ENCODE data around the gene SLC22A15. TPM values are rescaled to one million over a fixed set of nuclear protein-coding genes. Genes with fewer than 3 reads are reported as not detected.
"Not testable (repeated sequence)": the region's sequence is repeated elsewhere in the genome, so short reads cannot be mapped to it uniquely, and the experiment has no call there.

Gene SLC22A15
- total RNA-seq, 1 donor from 2014 or later = 13.8 TPM

GRCh38 chr1:115980998-115981993 is 5.0 kb downstream of the SLC22A15 start:
- DNase-seq (ENCODE audit: low read depth) = peak; percentile 71

- no peak for DNase-seq (ENCODE audit: low read depth)
These were observed 6.1 kb downstream of the SLC22A15 start for GRCh38 chr1:115982400-115982799.

DNA sequence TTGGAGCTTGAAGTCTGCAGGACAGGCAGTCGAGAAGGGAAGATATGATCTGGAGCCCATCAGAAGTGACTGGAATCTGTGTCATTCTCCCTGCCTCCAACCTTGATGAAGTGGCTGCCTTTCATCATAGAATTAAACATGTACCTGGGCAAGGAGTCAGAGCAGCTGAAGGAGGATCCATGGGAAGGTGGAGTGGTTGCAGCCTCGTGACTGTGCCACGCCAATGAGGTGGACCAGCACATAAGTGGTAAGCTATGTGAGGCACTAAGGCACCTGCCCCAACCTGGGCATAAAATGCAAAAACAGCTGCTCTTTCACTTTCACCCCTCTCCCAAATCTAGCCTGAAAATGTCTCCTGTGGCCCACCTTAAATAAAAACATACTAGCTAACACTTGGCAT is 7.3 kb downstream of the SLC22A15 start:
- no peak for DNase-seq (ENCODE audit: low read depth)

- no peak for DNase-seq (ENCODE audit: low read depth)
These were observed 11.3 kb downstream of the SLC22A15 start for GRCh38 chr1:115987623-115988022.

DNA sequence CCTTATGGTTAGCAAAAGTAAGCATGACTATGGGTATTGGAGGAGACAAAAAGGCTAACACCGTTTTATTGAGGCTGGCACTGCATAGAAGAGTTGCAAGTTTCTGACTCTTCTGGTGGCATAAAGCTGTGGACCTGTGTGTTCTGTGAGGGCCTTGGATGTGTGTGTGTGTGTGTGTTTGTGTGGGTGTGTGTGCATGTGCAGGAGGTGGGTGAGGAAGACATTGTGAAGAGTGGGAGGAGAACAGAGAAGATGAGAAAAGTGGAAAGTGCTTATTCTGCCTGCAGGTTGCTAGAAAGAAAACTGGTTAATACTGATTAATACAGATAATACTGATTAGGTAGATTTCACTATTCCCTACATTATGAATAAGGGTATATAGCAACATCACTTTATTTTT is 12.6 kb downstream of the SLC22A15 start:
- no peak for DNase-seq (ENCODE audit: low read depth)

DNA sequence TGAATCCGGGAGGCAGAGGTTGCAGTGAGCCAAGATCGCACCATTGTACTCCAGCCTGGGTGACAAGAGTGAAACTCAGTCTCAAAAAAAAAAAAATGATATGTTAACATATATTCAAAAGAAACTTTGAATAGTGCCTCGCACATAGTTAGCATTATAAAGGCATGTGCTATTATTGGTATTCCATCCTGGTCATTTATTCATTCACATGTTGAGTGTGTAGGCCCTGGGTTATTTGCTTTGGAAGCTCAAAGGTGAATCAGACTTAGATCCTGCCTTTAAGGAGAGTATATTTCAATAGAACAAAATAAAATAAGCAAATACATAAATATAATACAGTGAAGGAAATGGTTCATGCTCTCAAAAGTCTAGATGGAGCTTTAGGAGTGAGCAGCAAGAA is 13.4 kb downstream of the SLC22A15 start:
- DNase-seq (ENCODE audit: low read depth) = no peak

- no peak for DNase-seq (ENCODE audit: low read depth)
These were observed 15.6 kb downstream of the SLC22A15 start for GRCh38 chr1:115991909-115992308.

GRCh38 chr1:115997921-115998320 is 21.6 kb downstream of the SLC22A15 start:
- not testable (repeated sequence) for DNase-seq (ENCODE audit: low read depth)

- DNase-seq (ENCODE audit: low read depth) = peak; percentile 38
These were observed 25.6 kb downstream of the SLC22A15 start for GRCh38 chr1:116001739-116002487.

DNA sequence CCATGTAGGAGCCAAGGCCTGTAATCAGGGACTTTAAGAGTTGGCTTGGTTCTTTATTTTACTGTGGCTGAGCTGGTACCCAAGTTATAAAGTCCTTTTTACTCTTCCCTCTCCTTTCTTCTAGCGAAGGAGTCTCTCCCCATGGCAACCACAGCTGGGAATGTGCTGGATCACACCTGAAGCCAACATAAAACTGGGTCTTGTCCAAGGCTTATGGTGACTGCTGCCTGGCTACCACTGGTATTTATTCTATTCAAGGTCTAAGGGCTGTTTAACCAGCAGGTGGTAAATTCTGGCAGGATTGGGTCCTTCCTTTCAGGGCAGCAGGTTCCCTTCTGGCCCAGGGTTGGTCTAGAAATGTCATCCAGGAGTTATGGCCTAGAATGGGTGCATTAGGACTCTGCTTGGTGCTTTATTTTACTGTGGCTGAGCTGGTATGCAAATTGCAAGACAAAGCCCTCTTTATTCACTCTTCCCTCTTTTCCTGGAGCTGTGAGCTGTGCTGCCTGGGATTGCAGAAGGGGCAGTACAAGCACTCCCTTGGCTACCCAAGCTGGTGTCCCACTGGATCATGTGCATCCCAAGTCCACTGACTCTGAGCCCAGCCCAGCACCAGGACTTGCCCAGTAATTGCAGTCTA is 26.6 kb downstream of the SLC22A15 start:
- peak; percentile 26 for DNase-seq (ENCODE audit: low read depth)

DNA sequence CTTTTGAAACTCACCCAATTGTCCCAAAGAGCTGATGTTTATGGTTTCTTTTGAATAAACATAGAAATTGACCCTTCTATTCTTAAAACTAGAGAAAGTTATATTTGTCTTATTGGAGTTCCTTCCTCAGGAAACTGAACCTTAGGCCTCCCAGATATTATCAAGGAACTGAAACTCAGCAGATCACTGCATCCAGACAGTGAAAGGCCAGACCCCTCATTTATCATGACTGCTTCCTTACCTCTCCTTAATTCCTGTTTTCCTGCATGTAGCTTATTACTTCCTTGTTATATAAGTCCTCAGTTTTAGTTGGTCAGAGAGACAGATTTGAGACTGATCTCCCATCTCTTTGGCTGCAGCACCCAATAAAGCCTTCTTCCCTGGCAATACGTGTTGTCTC is 27.5 kb downstream of the SLC22A15 start:
- DNase-seq (ENCODE audit: low read depth) = no peak

- peak; percentile 18 for DNase-seq (ENCODE audit: low read depth)
These were observed 30.2 kb downstream of the SLC22A15 start for GRCh38 chr1:116006486-116006964.

GRCh38 chr1:116008656-116009390 is 32.5 kb downstream of the SLC22A15 start:
- DNase-seq (ENCODE audit: low read depth) = no peak

DNA sequence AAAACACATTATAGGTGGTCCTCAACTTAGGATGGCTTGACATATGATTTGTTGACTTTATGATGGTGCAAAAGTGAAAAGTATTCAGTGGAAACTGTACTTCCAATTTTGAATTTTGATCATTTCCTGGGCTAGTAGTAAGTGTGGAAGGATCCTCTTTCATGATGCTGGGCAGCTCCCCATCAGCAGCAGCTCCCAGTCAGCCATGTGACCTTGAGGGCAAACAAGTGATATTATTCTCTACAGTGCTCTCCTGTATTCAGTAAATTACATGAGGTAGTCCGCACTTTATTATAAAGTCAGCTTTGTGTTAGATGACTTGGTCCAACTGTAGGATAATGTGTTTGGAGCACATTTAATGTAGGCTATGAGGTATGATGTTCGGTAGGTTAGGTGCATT is 36.4 kb downstream of the SLC22A15 start:
- DNase-seq (ENCODE audit: low read depth) = no peak

DNA sequence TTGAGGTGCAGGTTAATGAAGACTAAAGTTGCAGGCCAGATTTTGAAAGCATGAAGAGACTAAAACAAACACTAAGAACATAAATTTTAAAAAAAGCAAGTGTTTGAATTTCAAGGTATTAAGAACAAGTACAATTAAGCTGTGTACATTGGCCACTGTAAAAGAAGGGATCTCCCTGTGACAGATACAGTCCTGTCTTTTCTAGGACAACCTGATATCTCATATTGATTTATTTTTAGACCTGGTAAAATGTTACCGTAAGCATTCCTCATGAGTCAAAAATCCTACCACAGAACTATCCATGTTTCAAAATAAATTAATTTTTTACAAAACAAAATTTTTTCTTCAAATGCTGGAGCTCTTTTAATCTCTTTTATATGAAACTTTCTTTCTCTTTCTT is 39.4 kb downstream of the SLC22A15 start:
- no peak for DNase-seq (ENCODE audit: low read depth)

DNA sequence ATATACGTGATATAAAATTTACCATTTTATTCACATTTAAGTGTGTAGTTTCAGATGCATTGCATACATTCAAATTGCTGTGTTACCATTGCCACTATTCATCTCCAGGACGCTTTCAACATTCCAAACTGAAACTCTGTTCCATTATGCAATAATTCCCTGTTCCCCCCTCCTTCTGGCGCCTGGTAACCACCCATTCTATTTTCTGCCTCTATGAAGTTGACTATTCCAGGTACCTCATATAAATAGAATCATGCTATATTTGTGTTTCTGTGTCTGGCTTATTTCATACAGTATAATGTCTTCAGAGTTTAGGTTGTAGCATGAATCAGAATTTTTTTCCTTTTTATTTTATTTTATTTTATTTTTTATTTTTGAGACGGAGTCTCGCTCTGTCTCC is 41.7 kb downstream of the SLC22A15 start:
- no peak for DNase-seq (ENCODE audit: low read depth)

- DNase-seq (ENCODE audit: low read depth) = no peak
These were observed 43.4 kb downstream of the SLC22A15 start for GRCh38 chr1:116019653-116020253.

DNA sequence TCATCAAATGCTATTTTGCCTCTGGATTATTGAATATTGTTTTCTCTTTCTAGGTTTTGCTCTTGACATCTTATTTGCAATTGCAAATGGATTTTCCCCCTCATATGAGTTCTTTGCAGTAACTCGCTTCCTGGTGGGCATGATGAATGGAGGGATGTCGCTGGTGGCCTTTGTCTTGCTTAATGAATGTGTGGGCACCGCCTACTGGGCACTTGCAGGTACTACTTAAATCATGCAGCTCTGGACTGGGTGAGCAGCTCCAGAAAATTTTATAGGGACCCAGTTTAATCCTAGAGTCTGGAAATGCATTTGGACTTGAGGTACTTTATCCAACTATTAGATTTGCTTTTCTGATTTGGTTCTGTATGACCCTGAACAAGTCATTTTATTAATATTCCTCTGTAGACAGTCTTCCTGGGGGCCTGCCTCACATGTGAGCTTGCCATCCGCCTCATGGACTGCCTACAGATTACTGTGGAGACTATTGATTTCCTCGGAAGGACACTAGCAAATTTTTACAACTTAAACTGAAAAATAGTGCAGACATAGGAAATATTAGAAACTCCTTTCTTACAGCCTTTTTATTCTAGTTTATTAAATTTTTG is 44.5 kb downstream of the SLC22A15 start:
- peak; percentile 66 for DNase-seq (ENCODE audit: low read depth)

DNA sequence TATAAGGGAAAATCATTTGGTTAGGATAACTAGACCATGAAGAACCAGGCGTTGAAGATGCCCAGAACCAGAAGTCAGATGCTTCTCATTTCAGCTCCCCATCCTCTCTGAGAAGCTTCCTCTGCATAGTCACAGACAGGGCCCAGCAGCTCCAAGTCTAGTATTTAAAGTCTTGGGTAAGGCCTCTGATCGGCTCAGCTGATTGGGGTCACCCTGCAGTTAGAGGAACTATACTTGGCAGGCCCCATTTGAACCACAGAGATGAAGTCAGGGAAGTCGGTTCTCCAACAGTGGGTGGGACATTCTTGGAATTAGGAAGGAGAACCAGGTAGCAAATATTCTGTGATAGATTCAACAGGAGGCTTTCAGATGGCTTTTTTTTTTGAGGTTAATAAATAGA is 48.3 kb downstream of the SLC22A15 start:
- no peak for DNase-seq (ENCODE audit: low read depth)

DNA sequence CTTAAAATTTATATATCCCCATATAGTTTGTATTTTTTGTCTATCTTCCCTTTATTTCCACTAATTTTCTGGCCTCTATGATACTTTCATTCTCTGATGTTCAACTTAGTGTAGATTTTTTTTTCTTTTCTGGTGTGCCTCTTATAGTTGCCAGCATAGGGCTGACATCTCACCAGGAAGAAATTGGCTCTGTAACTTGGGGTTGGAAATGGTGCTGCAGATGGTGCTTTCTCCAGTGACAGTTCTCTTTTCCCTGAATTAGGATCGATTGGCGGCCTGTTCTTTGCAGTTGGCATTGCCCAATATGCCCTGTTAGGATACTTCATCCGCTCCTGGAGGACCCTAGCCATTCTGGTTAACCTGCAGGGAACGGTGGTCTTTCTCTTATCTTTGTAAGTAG is 50.3 kb downstream of the SLC22A15 start:
- DNase-seq (ENCODE audit: low read depth) = no peak
